GM06990 (cell line): ENCODE measurements around the gene MAGI1.
"Not testable (repeated sequence)": the region's sequence is repeated elsewhere in the genome, so short reads cannot be mapped to it uniquely, and the experiment has no call there.

Experiments used
- DNase-seq: peaks from one replicate; pipeline ENCODE4 v3.0.0-alpha.2; 2011; ENCODE audit not compliant: insufficient read length; ENCODE audit errors: extremely low read depth
- H3K27me3 ChIP-seq: replicated peaks from 2 replicates; pipeline ENCODE4 v1.6.0; 2011; ENCODE audit warnings: low read length; ENCODE audit not compliant: control insufficient read depth, insufficient read depth
- H3K36me3 ChIP-seq: 2 replicates; pipeline ENCODE4 v1.5.1; 2011; ENCODE audit warnings: low read length; ENCODE audit not compliant: control insufficient read depth, insufficient read depth
- H3K4me3 ChIP-seq: replicated peaks from 2 replicates; pipeline ENCODE4 v1.5.1; 2011; ENCODE audit warnings: low read depth, mild to moderate bottlenecking, control low read depth, low read length
- CTCF ChIP-seq: IDR thresholded peaks from 2 replicates; pipeline ENCODE4 v1.5.1; 2011; ENCODE audit warnings: low read length, control low read depth, mild to moderate bottlenecking, inconsistent platforms; ENCODE audit not compliant: insufficient read depth, poor library complexity, severe bottlenecking

The MAGI1 gene

GRCh38 chr3:65615329-65615728 is 423.4 kb downstream of the MAGI1 start:
- no peak for TF ChIP-seq CTCF
- Histone ChIP-seq H3K4me3 (no peak overlapping the region), H3K27me3 (no peaks in the 10 kb centered on the region), H3K36me3 (no peaks in the 10 kb centered on the region)
- DNase-seq, result no peak

GRCh38 chr3:65614585-65614984 is 424.1 kb downstream of the MAGI1 start:
- Histone ChIP-seq H3K27me3 (no peaks in the 10 kb centered on the region), H3K4me3 (no peak overlapping the region), H3K36me3 (no peaks in the 10 kb centered on the region)
- DNase-seq, result no peak
- no peak for TF ChIP-seq CTCF

- not testable (repeated sequence) for DNase-seq, H3K36me3 ChIP-seq, H3K4me3 ChIP-seq, H3K27me3 ChIP-seq
These were observed 430.7 kb downstream of the MAGI1 start for GRCh38 chr3:65607965-65608460.

- no peaks in the 10 kb centered on the region for H3K27me3 ChIP-seq
- no peaks in the 10 kb centered on the region for H3K36me3 ChIP-seq
- no peak for TF ChIP-seq CTCF
- DNase-seq, result no peak
- H3K4me3 ChIP-seq, result no peak overlapping the region
These were observed 431.6 kb downstream of the MAGI1 start for GRCh38 chr3:65607101-65607500.

GRCh38 chr3:65605876-65606432 is 432.8 kb downstream of the MAGI1 start:
- no peaks in the 10 kb centered on the region for H3K36me3 ChIP-seq
- no peak overlapping the region for H3K4me3 ChIP-seq
- H3K27me3 ChIP-seq, result no peaks in the 10 kb centered on the region
- DNase-seq, result no peak
- no peak for TF ChIP-seq CTCF

- Histone ChIP-seq H3K4me3 (no peak overlapping the region), H3K27me3 (no peaks in the 10 kb centered on the region), H3K36me3 (no peaks in the 10 kb centered on the region)
- no peak for TF ChIP-seq CTCF
- DNase-seq, result no peak
These were observed 433.7 kb downstream of the MAGI1 start for GRCh38 chr3:65604863-65605526.
